ENCODE data around the gene MOB3C.

MOB3C gene

DNA sequence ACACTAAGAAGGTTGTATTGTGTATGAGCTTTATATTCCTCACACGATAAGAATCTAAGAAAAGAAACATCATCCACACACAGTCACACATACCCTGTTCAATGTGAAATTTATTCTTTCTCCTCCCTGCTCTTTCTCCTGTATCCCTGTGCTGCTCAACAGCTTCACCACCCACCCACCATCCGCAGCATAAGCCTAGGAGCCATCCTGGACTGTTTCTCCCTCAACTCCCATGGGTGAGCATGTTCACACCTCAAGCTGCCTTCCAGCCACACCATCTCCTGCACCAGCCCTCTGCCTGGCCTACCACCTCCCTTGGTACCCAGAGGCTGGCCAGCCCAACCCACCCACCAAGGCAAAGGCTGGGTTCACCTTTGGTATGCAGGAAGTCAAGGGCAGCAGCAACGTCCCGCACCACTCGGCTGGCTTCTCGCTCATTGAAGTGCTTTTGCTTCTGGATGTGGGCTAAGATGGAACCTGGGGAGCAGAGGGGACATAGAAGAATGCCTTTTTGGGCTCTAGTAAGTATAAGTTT, 44.9 kb downstream of the MOB3C start:
- TF ChIP-seq, protein P1, sequence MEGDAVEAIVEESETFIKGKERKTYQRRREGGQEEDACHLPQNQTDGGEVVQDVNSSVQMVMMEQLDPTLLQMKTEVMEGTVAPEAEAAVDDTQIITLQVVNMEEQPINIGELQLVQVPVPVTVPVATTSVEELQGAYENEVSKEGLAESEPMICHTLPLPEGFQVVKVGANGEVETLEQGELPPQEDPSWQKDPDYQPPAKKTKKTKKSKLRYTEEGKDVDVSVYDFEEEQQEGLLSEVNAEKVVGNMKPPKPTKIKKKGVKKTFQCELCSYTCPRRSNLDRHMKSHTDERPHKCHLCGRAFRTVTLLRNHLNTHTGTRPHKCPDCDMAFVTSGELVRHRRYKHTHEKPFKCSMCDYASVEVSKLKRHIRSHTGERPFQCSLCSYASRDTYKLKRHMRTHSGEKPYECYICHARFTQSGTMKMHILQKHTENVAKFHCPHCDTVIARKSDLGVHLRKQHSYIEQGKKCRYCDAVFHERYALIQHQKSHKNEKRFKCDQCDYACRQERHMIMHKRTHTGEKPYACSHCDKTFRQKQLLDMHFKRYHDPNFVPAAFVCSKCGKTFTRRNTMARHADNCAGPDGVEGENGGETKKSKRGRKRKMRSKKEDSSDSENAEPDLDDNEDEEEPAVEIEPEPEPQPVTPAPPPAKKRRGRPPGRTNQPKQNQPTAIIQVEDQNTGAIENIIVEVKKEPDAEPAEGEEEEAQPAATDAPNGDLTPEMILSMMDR (IDR thresholded peaks at IDR 0.05): no peak

DNA sequence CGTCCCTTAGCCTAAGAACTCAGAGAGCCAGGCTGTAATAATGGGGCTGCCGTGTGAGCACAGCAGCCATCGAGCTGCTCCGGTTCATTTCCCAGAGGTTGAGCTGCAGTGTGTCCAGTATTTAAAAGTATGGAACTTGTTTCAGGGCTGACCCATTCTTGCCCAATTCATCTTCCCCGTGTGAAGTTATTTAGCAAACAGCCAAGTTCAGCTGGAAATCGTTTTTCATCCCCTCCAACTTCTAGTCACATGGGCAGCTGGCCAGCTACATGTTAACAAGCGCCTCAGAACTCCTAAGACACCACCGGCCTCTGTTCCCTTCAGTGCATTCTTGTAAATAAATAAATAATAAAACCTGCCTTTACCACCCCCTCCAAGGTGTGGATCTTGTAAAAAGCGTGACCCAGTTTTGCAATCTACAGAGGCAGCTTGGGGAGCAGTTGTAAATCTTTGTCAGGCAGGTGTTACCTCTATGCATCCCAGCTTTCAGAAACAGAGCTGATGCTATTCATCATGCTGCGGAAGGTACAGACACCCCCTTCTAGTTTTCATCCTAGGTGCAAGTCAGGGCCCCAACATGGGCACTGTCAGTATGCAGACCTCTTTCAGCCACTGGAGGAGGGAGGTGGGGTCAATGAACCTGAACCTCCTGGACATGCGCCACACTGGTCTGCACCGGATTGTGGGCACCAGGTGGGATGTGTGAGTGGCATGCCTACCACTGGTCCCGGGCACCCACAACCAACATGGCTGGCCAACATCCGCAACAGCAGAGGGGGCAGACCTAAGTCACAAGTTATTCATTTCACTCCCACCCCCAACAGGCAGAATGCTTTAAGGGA, 46.5 kb downstream of the MOB3C start:
- TF ChIP-seq, protein P1 (IDR thresholded peaks at IDR 0.05): no peak

DNA sequence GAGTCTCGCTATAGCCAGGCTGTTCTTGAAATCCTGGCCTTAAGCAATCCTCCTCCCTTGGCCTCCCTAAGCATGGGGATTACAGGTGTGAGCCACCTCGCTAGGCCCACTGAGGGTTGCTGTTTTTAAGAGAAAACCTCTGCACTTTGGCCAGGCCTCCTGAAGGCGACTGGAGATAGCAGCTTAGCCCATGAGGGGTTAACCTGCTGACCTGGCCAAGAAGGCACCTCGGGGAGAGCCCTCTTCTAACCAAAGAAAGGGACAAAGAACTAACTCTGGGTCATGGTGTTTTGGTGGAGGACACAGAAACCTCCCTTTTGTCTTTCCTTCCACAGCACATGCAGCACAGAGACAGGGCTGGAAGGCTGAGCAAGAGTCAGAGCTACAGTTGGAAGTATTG, 47.5 kb downstream of the MOB3C start:
- TF ChIP-seq, protein P1 (IDR thresholded peaks at IDR 0.05): no peak

DNA sequence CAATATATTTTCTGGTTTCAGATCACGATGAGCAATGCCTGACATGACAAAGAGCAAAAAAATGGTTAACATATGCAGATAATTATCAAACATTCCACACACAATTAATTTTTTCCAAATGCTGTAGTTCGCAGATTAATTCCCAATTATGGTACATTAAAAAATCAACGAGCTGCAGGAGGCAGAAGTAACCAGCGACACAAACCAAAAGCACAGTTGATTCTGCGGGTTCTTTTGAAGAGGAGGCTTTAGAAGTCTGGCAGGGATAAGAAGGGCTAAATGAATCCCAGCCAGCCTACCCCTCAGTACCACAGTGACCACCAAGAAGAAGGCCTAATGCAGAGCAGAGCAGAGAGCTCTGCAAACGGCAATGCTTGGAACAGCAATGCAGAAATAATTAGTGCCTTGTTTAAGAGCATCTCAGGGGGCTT, 48.1 kb downstream of the MOB3C start:
- TF ChIP-seq, protein P1 (IDR thresholded peaks at IDR 0.05): no peak

DNA sequence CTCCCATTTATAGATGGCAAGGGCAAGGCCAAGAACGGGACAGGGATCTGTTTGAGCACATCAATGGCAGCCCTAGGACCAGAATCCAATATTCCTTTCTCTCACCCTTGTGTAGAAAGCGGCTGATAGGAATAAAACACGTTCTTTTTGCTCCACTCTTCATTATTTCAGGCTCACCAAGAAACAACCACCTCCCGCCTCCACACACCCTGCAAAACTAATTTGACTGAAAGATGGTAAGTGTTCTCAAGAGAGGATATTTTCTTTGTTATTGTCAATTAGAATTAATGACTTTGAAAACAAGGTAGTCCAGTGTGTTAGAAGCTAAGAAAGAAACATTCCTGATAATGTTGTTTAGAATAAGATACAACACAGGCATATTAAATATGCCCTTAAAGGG, 53.3 kb downstream of the MOB3C start:
- TF ChIP-seq, protein P1 (IDR thresholded peaks at IDR 0.05): no peak

DNA sequence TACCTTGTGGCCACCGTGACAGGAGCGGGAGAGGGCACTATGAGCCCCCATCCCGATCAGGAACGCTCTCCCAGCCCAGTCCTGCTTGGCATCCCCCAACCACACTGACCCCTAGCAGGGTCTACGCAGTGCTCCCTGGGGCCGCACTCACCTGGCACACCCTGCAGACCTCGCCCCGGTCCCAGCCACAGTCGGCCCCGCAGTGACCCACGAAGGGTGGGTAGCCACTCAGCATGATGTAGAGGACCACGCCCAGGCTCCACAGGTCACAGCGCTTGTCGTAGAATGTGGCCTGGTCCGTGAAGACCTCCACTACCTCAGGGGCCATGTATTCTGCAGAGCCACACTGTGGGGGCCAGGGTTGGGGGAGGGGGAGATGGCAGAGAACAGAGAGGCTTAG, 54.1 kb downstream of the MOB3C start:
- TF ChIP-seq, protein P1 (IDR thresholded peaks at IDR 0.05): no peak

DNA sequence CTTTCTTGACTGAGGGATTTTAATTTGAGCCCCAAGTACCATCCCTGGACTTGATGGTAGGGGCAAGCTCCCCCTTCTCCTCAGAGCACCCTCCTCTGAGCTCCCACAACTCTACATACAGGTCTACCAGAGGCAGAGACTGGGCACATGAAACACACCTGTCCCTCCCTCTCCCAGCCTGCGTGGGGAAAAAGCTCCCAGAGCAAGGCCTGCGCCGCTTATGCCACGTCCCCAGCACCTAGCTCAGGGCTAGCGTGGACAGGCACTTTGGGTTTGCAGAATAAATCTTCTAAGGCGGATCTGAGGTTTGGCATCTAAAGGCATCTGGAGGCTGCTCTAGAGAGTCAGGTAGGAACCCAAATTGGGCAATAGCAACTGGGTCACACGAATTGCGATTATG, 57.6 kb downstream of the MOB3C start:
- TF ChIP-seq, protein P1 (IDR thresholded peaks at IDR 0.05): no peak
